HG03025 (cell line): Measurements from ENCODE around the gene WDR70.
"Not testable (repeated sequence)": the region's sequence is repeated elsewhere in the genome, so short reads cannot be mapped to it uniquely, and the experiment has no call there.

Experiments used
- ATAC-seq: cut with Tn5 transposase; IDR thresholded peaks from one replicate; pipeline ENCODE4 v1.9.1; 2021; ENCODE audit warnings: mild to moderate bottlenecking, moderate library complexity; ENCODE audit not compliant: unreplicated experiment, low FRiP score

WDR70 gene

GRCh38 chr5:37451991-37452390, 72.9 kb downstream of the WDR70 start:
- not testable (repeated sequence) for ATAC-seq

- ATAC-seq: not testable (repeated sequence)
Observed at GRCh38 chr5:37453252-37453651, 74.1 kb downstream of the WDR70 start.

- not testable (repeated sequence) for ATAC-seq
Observed at GRCh38 chr5:37454402-37455055, 75.4 kb downstream of the WDR70 start.

- not testable (repeated sequence) for ATAC-seq
Observed at GRCh38 chr5:37463191-37464051, 84.3 kb downstream of the WDR70 start.

- not testable (repeated sequence) for ATAC-seq
Observed at GRCh38 chr5:37464581-37464980, 85.5 kb downstream of the WDR70 start.

- not testable (repeated sequence) for ATAC-seq
Observed at GRCh38 chr5:37469383-37469782, 90.3 kb downstream of the WDR70 start.

- no peak for ATAC-seq
Observed at GRCh38 chr5:37471666-37472197, 92.6 kb downstream of the WDR70 start.

- ATAC-seq: no peak
Observed at GRCh38 chr5:37477426-37477825, 98.3 kb downstream of the WDR70 start.

GRCh38 chr5:37478121-37478894, 99.2 kb downstream of the WDR70 start:
- ATAC-seq: no peak

- not testable (repeated sequence) for ATAC-seq
Observed at GRCh38 chr5:37481395-37481794, 102.3 kb downstream of the WDR70 start.

- no peak for ATAC-seq
Observed at GRCh38 chr5:37490120-37490810, 111.1 kb downstream of the WDR70 start.

- no peak for ATAC-seq
Observed at GRCh38 chr5:37490931-37491330, 111.8 kb downstream of the WDR70 start.

- no peak for ATAC-seq
Observed at GRCh38 chr5:37492778-37493555, 113.8 kb downstream of the WDR70 start.

GRCh38 chr5:37494756-37495155, 115.6 kb downstream of the WDR70 start:
- no peak for ATAC-seq

- ATAC-seq: no peak
Observed at GRCh38 chr5:37495210-37495609, 116.1 kb downstream of the WDR70 start.

- ATAC-seq: no peak
Observed at GRCh38 chr5:37495668-37496347, 116.7 kb downstream of the WDR70 start.

GRCh38 chr5:37496902-37497445, 117.9 kb downstream of the WDR70 start:
- no peak for ATAC-seq

- ATAC-seq: no peak
Observed at GRCh38 chr5:37501152-37501551, 122.0 kb downstream of the WDR70 start.

GRCh38 chr5:37506241-37506640, 127.1 kb downstream of the WDR70 start:
- no peak for ATAC-seq
